GM12878 (cell line): ENCODE data around the gene OR52N2. TPM values are rescaled to one million over a fixed set of nuclear protein-coding genes. Genes with fewer than 3 reads are reported as not detected.

ENCODE experiments used
- ATAC-seq: fragments of 200-7000 bp; cut with Tn5 transposase; 3 replicates; pipeline ENCODE4 v1.9.1; 2020; ENCODE audit warnings: mild to moderate bottlenecking, moderate library complexity
- BruUV-seq: library from RNA; stranded (reverse); fragments of 400-500 nt; replicated peaks from 2 replicates; lab custom pipeline; 2021; lab: Mats Ljungman, UMichigan
- CTCF ChIA-PET: fragments of 300-600 bp; sonication (Branson Sonifier 250); formaldehyde crosslinking; extraction: SDS; loops from one replicate; lab custom pipeline; 2021; ENCODE audit warnings: inconsistent platforms; lab: Yijun Ruan, JAX
- POLR2A ChIA-PET: fragments of 350-600 bp; formaldehyde crosslinking; extraction: SDS; loops from one replicate; lab custom pipeline; 2021; ENCODE audit warnings: inconsistent platforms; lab: Charles Lee
- RAD21 ChIA-PET: fragments of 300-600 bp; sonication (Branson Sonifier 250); formaldehyde crosslinking; loops from one replicate; lab custom pipeline; 2023; ENCODE audit warnings: antibody characterized with exemption; ENCODE audit not compliant: unreplicated experiment; lab: Charles Lee
- SMC1A ChIA-PET: fragments of 300-600 bp; sonication (Branson Sonifier 250); formaldehyde crosslinking; loops from one replicate; lab custom pipeline; 2023; ENCODE audit not compliant: unreplicated experiment, uncharacterized antibody; lab: Charles Lee
- DNase-seq: peaks from one replicate; pipeline ENCODE4 v3.0.0-alpha.2; 2011; ENCODE audit warnings: low read depth, low spot score
- FAIRE-seq: peaks from 3 replicates; lab custom pipeline; 2011; peaks lifted over from hg19 to GRCh38; lab: Jason Lieb, UNC
- H2AFZ ChIP-seq: 2 replicates; pipeline ENCODE4 v1.6.0; 2011; ENCODE audit warnings: low read depth, low read length, control low read depth; ENCODE audit not compliant: control insufficient read depth
- H3K27ac ChIP-seq: 2 replicates; pipeline ENCODE4 v1.5.1; 2011; ENCODE audit warnings: control low read depth; ENCODE audit not compliant: control insufficient read depth, insufficient read depth
- H3K27me3 ChIP-seq, 2 experiments: replicated peaks in 1 of 2; 2 replicates each; pipeline versions ENCODE4 v1.6.0 to v1.6.1; 2011; ENCODE audit warnings: low read length in 1 of 2; ENCODE audit not compliant: control insufficient read depth in 2 of 2, insufficient read depth in 2 of 2
- H3K36me3 ChIP-seq, 2 experiments: 2 replicates each; pipeline ENCODE4 v1.5.1; 2011; ENCODE audit warnings: low read length in 1 of 2; ENCODE audit not compliant: control insufficient read depth in 2 of 2, insufficient read depth in 2 of 2
- H3K4me1 ChIP-seq: 2 replicates; pipeline ENCODE4 v1.6.1; 2011; ENCODE audit warnings: mild to moderate bottlenecking, low read length, moderate library complexity, mixed read lengths; ENCODE audit not compliant: control insufficient read depth, insufficient read depth
- H3K4me2 ChIP-seq: 2 replicates; pipeline ENCODE4 v1.6.0; 2011; ENCODE audit warnings: control low read depth; ENCODE audit not compliant: control insufficient read depth, insufficient read depth
- H3K4me3 ChIP-seq: fragments of 200-600 bp; sonication (generic); 2 replicates; pipeline ENCODE4 v1.5.1; 2016
- H3K79me2 ChIP-seq: 2 replicates; pipeline ENCODE4 v1.6.0; 2011; ENCODE audit warnings: low read length; ENCODE audit not compliant: control insufficient read depth, insufficient read depth
- H3K9ac ChIP-seq: 2 replicates; pipeline ENCODE4 v1.8.0; 2011; ENCODE audit warnings: low read length, control low read depth, mixed read lengths; ENCODE audit not compliant: control insufficient read depth, insufficient read depth
- H3K9me3 ChIP-seq: replicated peaks from 3 replicates; pipeline ENCODE4 v1.5.1; 2011; ENCODE audit warnings: mild to moderate bottlenecking, low read length; ENCODE audit not compliant: control insufficient read depth, insufficient read depth
- H4K20me1 ChIP-seq: 2 replicates; pipeline ENCODE4 v1.6.0; 2011; ENCODE audit not compliant: control insufficient read depth, insufficient read depth
- ATF7 ChIP-seq: fragments of 450-650 bp; IDR thresholded peaks from 2 replicates; pipeline ENCODE4 v1.6.1; 2016; ENCODE audit warnings: low read depth, mild to moderate bottlenecking
- CBX3 ChIP-seq: fragments of 200-600 bp; sonication (generic); IDR thresholded peaks from 2 replicates; pipeline ENCODE4 v1.6.1; 2016; ENCODE audit warnings: low read depth, borderline replicate concordance
- EED ChIP-seq: sonication (generic); IDR thresholded peaks from 2 replicates; pipeline ENCODE4 v1.6.1; 2016; ENCODE audit warnings: antibody characterized with exemption, low read depth
- EP300 ChIP-seq, 2 experiments: fragments of 150-350 bp in 1 of 2; IDR thresholded peaks; 2 replicates each; pipeline ENCODE4 v1.6.1; 2011 to 2012; ENCODE audit warnings: low read depth in 2 of 2, low read length in 2 of 2, borderline replicate concordance in 1 of 2, improper control_type of control experiment in 1 of 2, inconsistent platforms in 1 of 2; ENCODE audit not compliant: control insufficient read depth in 1 of 2
- LARP7 ChIP-seq: fragments of 450-650 bp; IDR thresholded peaks from 2 replicates; pipeline ENCODE4 v1.6.1; 2017; ENCODE audit warnings: mild to moderate bottlenecking
- MEF2B ChIP-seq: fragments of 450-650 bp; IDR thresholded peaks from 2 replicates; pipeline ENCODE4 v1.6.1; 2018; ENCODE audit warnings: mild to moderate bottlenecking, moderate library complexity; ENCODE audit not compliant: partially characterized antibody, poor library complexity, severe bottlenecking
- MYC ChIP-seq: IDR thresholded peaks from 2 replicates; pipeline ENCODE4 v1.6.1; 2011; ENCODE audit warnings: mild to moderate bottlenecking, low read length, moderate library complexity, inconsistent platforms; ENCODE audit not compliant: insufficient read depth, insufficient replicate concordance, insufficient read length, severe bottlenecking
- NFIC ChIP-seq: IDR thresholded peaks from 2 replicates; pipeline ENCODE4 v1.6.1; 2012; ENCODE audit warnings: low read depth, mild to moderate bottlenecking, inconsistent platforms, low read length, moderate library complexity
- SMAD5 ChIP-seq: IDR thresholded peaks from 2 replicates; pipeline ENCODE4 v1.6.1; 2016; ENCODE audit warnings: antibody characterized with exemption, low read depth
- SMC3 ChIP-seq: IDR thresholded peaks from 2 replicates; pipeline ENCODE4 v1.6.1; 2011; ENCODE audit warnings: low read length, improper control_type of control experiment, borderline replicate concordance
- WRNIP1 ChIP-seq: IDR thresholded peaks from 2 replicates; pipeline ENCODE4 v1.6.1; 2011; ENCODE audit warnings: low read depth, low read length, improper control_type of control experiment, borderline replicate concordance
- ZNF217 ChIP-seq: fragments of 450-650 bp; IDR thresholded peaks from 2 replicates; pipeline ENCODE4 v1.6.1; 2017; ENCODE audit warnings: antibody characterized with exemption, mild to moderate bottlenecking
- WGBS: methylation state at CpG from one replicate; pipeline ENCODE4 v1.1.6; 2016; ENCODE audit warnings: low lambda C conversion rate; ENCODE audit not compliant: insufficient replicate concordance, insufficient coverage; ENCODE audit errors: missing lambda C conversion rate; 5-methylcytosine and 5-hydroxymethylcytosine counted together
- in situ Hi-C: fragments of 300-500 bp; cut with MboI; formaldehyde crosslinking; loops from 9 replicates; pipeline ENCODE4 v1.14.3; 2018; ENCODE audit warnings: mixed read lengths
- intact Hi-C: fragments of 100-400 bp; cut with micrococcal nuclease; formaldehyde crosslinking; loops from one replicate; pipeline ENCODE4 v1.14.2; 2022; ENCODE audit not compliant: unreplicated experiment
- polyA plus RNA-seq, 11 experiments: library from polyadenylated mRNA; depleted of rRNA in 4 of 11; unstranded in 6 of 11; stranded (reverse) in 5 of 11; fragments of >200 nt; fragmentation: Nextera tagmentation in 4 of 11; fragmentation: Illumina TruSeq in 1 of 11; extraction: Ambion mirVana in 4 of 11; extraction: Trizol in 1 of 11; gene quantifications; 1 replicate in 1 of 11; 2 replicates in 10 of 11; pipeline versions ENCODE4 v1.2.1 to v1.2.3, GENCODE V29; 2011 to 2016; ENCODE audit warnings: inconsistent platforms in 2 of 11, missing spikeins in 2 of 11, low read depth in 1 of 11
- total RNA-seq, 4 experiments: library from RNA; depleted of rRNA in 3 of 4; stranded (reverse); fragments of >200 nt in 3 of 4; fragmentation: Illumina TruSeq in 1 of 4; extraction: Trizol in 1 of 4; gene quantifications; 2 replicates each; pipeline versions ENCODE4 v1.2.1 to v1.2.3, GENCODE V29; 2013 to 2021
- TF ChIP-seq, protein P1 (sequence below): IDR thresholded peaks from 2 replicates; pipeline ENCODE4 v1.6.1; 2012; ENCODE audit warnings: low read depth, low read length, improper control_type of control experiment
- TF ChIP-seq, protein P2 (sequence below): IDR thresholded peaks from 2 replicates; pipeline ENCODE4 v1.6.1; 2011; ENCODE audit warnings: borderline replicate concordance, low read depth, mild to moderate bottlenecking, moderate library complexity, mixed read lengths, low read length; ENCODE audit not compliant: insufficient read depth; ENCODE audit errors: extremely low read length

Gene OR52N2
- total and polyA plus RNA-seq, 10 of the 15 experiments (the other 5 are each of a cell fraction or from before 2014, with no cell fraction given), result 0.06 to 0.42 (median 0.24) TPM; not detected in 5

DNA sequence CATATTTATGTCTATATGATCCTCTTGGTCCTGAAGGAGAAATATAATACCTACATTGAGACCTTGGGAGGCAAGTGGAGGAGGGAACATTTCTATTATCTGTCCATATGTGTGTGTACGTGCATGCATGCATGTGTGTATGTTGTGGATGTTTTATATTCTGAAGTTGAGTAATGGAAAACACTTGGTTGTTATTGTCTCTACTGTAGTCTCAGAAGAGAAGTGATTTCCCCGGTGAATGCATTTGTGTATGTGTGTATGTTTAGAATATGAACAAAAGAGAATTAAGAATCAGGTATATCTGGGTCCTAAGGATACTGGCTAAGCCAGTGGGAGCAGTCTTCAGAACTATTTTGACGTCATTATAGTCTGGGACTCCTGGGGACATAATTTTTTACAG lies 17.6 kb upstream of the OR52N2 start, which contains the start of gene OR52N1:
Gene OR52N1 (minus strand): TSS at position 101 of the 400 bp plus-strand sequence. CDS start 2,449 bp downstream, outside the sequence.
- in situ Hi-C loops (no loop called here), intact Hi-C loops (no loop called here)
- BruUV-seq, result no TSS peak
- ChIA-PET SMC1A (no interaction called here), CTCF (no interaction called here), RAD21 (no interaction called here), POLR2A (no interaction called here)
- WGBS, result 11% methylated on average over 3 of the region's 3 CpGs
- TF ChIP-seq ATF7 (no peak), LARP7 (no peak), EP300 (IDR thresholded peaks at IDR 0.05; ENCODE audit: borderline replicate concordance in 1 of 2, control insufficient read depth in 1 of 2, low read depth in 2 of 2, low read length in 2 of 2) (no peak), ZNF217 (no peak), NFIC (no peak), EED (no peak), MYC (no peak), CBX3 (no peak), WRNIP1 (no peak), MEF2B (no peak), SMAD5 (no peak), SMC3 (no peak)
- TF ChIP-seq, protein P1, sequence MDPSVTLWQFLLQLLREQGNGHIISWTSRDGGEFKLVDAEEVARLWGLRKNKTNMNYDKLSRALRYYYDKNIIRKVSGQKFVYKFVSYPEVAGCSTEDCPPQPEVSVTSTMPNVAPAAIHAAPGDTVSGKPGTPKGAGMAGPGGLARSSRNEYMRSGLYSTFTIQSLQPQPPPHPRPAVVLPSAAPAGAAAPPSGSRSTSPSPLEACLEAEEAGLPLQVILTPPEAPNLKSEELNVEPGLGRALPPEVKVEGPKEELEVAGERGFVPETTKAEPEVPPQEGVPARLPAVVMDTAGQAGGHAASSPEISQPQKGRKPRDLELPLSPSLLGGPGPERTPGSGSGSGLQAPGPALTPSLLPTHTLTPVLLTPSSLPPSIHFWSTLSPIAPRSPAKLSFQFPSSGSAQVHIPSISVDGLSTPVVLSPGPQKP, result no peak
- TF ChIP-seq, protein P2, sequence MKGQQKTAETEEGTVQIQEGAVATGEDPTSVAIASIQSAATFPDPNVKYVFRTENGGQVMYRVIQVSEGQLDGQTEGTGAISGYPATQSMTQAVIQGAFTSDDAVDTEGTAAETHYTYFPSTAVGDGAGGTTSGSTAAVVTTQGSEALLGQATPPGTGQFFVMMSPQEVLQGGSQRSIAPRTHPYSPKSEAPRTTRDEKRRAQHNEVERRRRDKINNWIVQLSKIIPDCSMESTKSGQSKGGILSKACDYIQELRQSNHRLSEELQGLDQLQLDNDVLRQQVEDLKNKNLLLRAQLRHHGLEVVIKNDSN, result no peak
- ATAC-seq (no peak), DNase-seq (no peak), FAIRE-seq (no peak)
- no peak within 1 kb of the TSS for H3K4me3 ChIP-seq
- H3K9ac ChIP-seq, result no peak within 1 kb of the TSS
- no peak within 1 kb of the TSS for H2AFZ ChIP-seq
- H3K79me2 ChIP-seq, result no peaks in the 10 kb centered on the region
- H3K27me3 ChIP-seq, result no peaks in the 10 kb centered on the region
- H3K4me2 ChIP-seq, result no peak within 1 kb of the TSS
- no peaks in the 10 kb centered on the region for H3K36me3 ChIP-seq
- H3K4me1 ChIP-seq, result no peaks in the 10 kb centered on the region
- no peaks in the 10 kb centered on the region for H3K9me3 ChIP-seq
- no peaks in the 10 kb centered on the region for H4K20me1 ChIP-seq
- no peak within 1 kb of the TSS for H3K27ac ChIP-seq
